ENCODE results near the gene FAM184B. TPM values are rescaled to one million over a fixed set of nuclear protein-coding genes. Genes with fewer than 3 reads are reported as not detected.

FAM184B gene
- total RNA-seq, 4 donors from 2014 or later: 0.07 to 0.13 TPM; not detected in 2

GRCh38 chr4:17705107-17705506, 76.3 kb downstream of the FAM184B start:
- H3K4me3 ChIP-seq (ENCODE audit: low read depth, poor library complexity, severe bottlenecking): no peak overlapping the region
- intact Hi-C loops (cut with DNase I; ENCODE audit: low total_unique reads): no loop called here
- no peak for DNase-seq (ENCODE audit: low spot score in 2 of 2)
- TF ChIP-seq CTCF (IDR thresholded peaks at IDR 0.05): no peak
- no peak for TF ChIP-seq POLR2A (IDR thresholded peaks at IDR 0.05)
- 57% methylated on average over 2 of the region's 2 CpGs for WGBS, 2 donors

- WGBS, 2 donors: 55% methylated on average over 6 of the region's 6 CpGs
- peak in 1 of 2 donors; percentile 23 for DNase-seq (ENCODE audit: low spot score in 2 of 2)
- intact Hi-C loops (cut with DNase I; ENCODE audit: low total_unique reads): no loop called here
- H3K4me3 ChIP-seq (ENCODE audit: low read depth, poor library complexity, severe bottlenecking): no peak overlapping the region
- TF ChIP-seq POLR2A (IDR thresholded peaks at IDR 0.05) (no peak), CTCF (IDR thresholded peaks at IDR 0.05) (no peak)
These were observed 77.3 kb downstream of the FAM184B start for GRCh38 chr4:17704020-17704650.

GRCh38 chr4:17702641-17703040, 78.8 kb downstream of the FAM184B start:
- 78 to 81% methylated on average over 5 of the region's 5 CpGs for WGBS, 2 donors
- intact Hi-C loops (cut with DNase I; ENCODE audit: low total_unique reads): no loop called here
- DNase-seq (ENCODE audit: low spot score in 2 of 2): peak in 1 of 2 donors; percentile 37
- H3K4me3 ChIP-seq (ENCODE audit: low read depth, poor library complexity, severe bottlenecking): no peak overlapping the region
- TF ChIP-seq POLR2A (IDR thresholded peaks at IDR 0.05) (no peak), CTCF (IDR thresholded peaks at IDR 0.05) (no peak)

- TF ChIP-seq CTCF (IDR thresholded peaks at IDR 0.05): no peak
- no peak for TF ChIP-seq POLR2A (IDR thresholded peaks at IDR 0.05)
- intact Hi-C loops (cut with DNase I; ENCODE audit: low total_unique reads): no loop called here
- no peak overlapping the region for H3K4me3 ChIP-seq (ENCODE audit: low read depth, poor library complexity, severe bottlenecking)
- WGBS, 2 donors: 92 to 97% methylated on average over 4 of the region's 4 CpGs
- DNase-seq (ENCODE audit: low spot score in 2 of 2): peak in 1 of 2 donors; percentile 79
These were observed 79.5 kb downstream of the FAM184B start for GRCh38 chr4:17701882-17702281.

- DNase-seq (ENCODE audit: low spot score in 2 of 2): no peak
- H3K4me3 ChIP-seq (ENCODE audit: low read depth, poor library complexity, severe bottlenecking): no peak overlapping the region
- no peak for TF ChIP-seq POLR2A (IDR thresholded peaks at IDR 0.05)
- TF ChIP-seq CTCF (IDR thresholded peaks at IDR 0.05): no peak
- 86 to 87% methylated on average over 8 of the region's 8 CpGs for WGBS, 2 donors
- intact Hi-C loops (cut with DNase I; ENCODE audit: low total_unique reads): no loop called here
These were observed 80.1 kb downstream of the FAM184B start for GRCh38 chr4:17701138-17701839.

Measured in lower leg skin (tissue), 4 donors.